HEK293 (cell line): Measurements from ENCODE around the gene DGCR2.

ENCODE experiments used
- CTCF ChIA-PET: fragments of 350-600 bp; formaldehyde crosslinking; extraction: SDS; loops from one replicate; lab custom pipeline; 2021; ENCODE audit warnings: antibody characterized with exemption; lab: Yijun Ruan, JAX
- POLR2A ChIA-PET: fragments of 300-600 bp; formaldehyde crosslinking; extraction: SDS; loops from one replicate; lab custom pipeline; 2020; ENCODE audit warnings: antibody characterized with exemption, inconsistent platforms; lab: Yijun Ruan, JAX
- H3K27ac ChIP-seq: fragments of 200-500 bp; sonication (Bioruptor generic); 2 replicates; pipeline ENCODE4 v1.5.1; 2014; ENCODE audit warnings: low read depth, low read length, control low read depth, inconsistent platforms; ENCODE audit errors: extremely low read depth
- H3K36me3 ChIP-seq, 2 experiments: fragments of 200-500 bp in 1 of 2; sonication (Bioruptor generic) in 1 of 2; 1 replicate in 1 of 2; 2 replicates in 1 of 2; pipeline ENCODE4 v1.5.1; 2014 to 2017; ENCODE audit warnings: inconsistent platforms in 2 of 2, low read length in 2 of 2; ENCODE audit not compliant: control insufficient read depth in 2 of 2, insufficient read depth in 1 of 2
- H3K4me1 ChIP-seq: fragments of 200-500 bp; sonication (Bioruptor generic); 2 replicates; pipeline ENCODE4 v1.5.1; 2014; ENCODE audit warnings: mild to moderate bottlenecking, low read length, inconsistent platforms; ENCODE audit not compliant: control insufficient read depth, insufficient read depth
- H3K4me3 ChIP-seq: 2 replicates; pipeline ENCODE4 v1.5.1; 2011; ENCODE audit warnings: low read depth, mild to moderate bottlenecking, control low read depth, low read length, moderate library complexity
- H3K9me3 ChIP-seq: fragments of 200-500 bp; sonication (Bioruptor generic); 2 replicates; pipeline ENCODE4 v1.5.1; 2014; ENCODE audit warnings: low read depth, low read length, inconsistent platforms; ENCODE audit not compliant: control insufficient read depth, insufficient read depth
- KLF1 ChIP-seq: fragments of 450-650 bp; formaldehyde crosslinking; IDR thresholded peaks from 2 replicates; pipeline ENCODE4 v1.5.1; 2016; ENCODE audit warnings: missing biosample characterization, missing genetic modification characterization
- KLF7 ChIP-seq: fragments of 450-650 bp; formaldehyde crosslinking; IDR thresholded peaks from 2 replicates; pipeline ENCODE4 v1.5.1; 2016; ENCODE audit warnings: missing biosample characterization, missing genetic modification characterization, borderline replicate concordance
- KLF8 ChIP-seq: fragments of 450-650 bp; formaldehyde crosslinking; IDR thresholded peaks from 2 replicates; pipeline ENCODE4 v1.5.1; 2016; ENCODE audit warnings: missing biosample characterization, missing genetic modification characterization
- MEIS1 ChIP-seq: sonication (generic); formaldehyde crosslinking; IDR thresholded peaks from 2 replicates; pipeline ENCODE4 v1.8.1; 2022; ENCODE audit warnings: missing genetic modification reagents, mild to moderate bottlenecking, borderline replicate concordance
- PBX3 ChIP-seq: sonication (generic); formaldehyde crosslinking; IDR thresholded peaks from 2 replicates; pipeline ENCODE4 v1.8.1; 2022; ENCODE audit warnings: mild to moderate bottlenecking, moderate library complexity, missing genetic modification reagents
- TCF7L2 ChIP-seq: IDR thresholded peaks from 2 replicates; pipeline ENCODE4 v1.6.1; 2011; ENCODE audit warnings: low read depth, mild to moderate bottlenecking, inconsistent platforms, low read length, moderate library complexity, borderline replicate concordance
- TRIM28 ChIP-seq: IDR thresholded peaks from 2 replicates; pipeline ENCODE4 v1.6.1; 2011; ENCODE audit warnings: low read length, control low read depth, borderline replicate concordance
- ZBTB10 ChIP-seq: fragments of 450-650 bp; formaldehyde crosslinking; IDR thresholded peaks from 2 replicates; pipeline ENCODE4 v1.5.1; 2016; ENCODE audit warnings: missing biosample characterization, missing genetic modification characterization
- ZNF138 ChIP-seq: fragments of 450-650 bp; formaldehyde crosslinking; IDR thresholded peaks from 2 replicates; pipeline ENCODE4 v1.5.1; 2016; ENCODE audit warnings: missing biosample characterization, missing genetic modification characterization, borderline replicate concordance
- ZNF146 ChIP-seq: fragments of 450-650 bp; formaldehyde crosslinking; IDR thresholded peaks from 2 replicates; pipeline ENCODE4 v1.5.1; 2016; ENCODE audit warnings: missing biosample characterization, missing genetic modification characterization
- ZNF155 ChIP-seq: fragments of 450-650 bp; formaldehyde crosslinking; IDR thresholded peaks from 2 replicates; pipeline ENCODE4 v1.5.1; 2016; ENCODE audit warnings: missing biosample characterization, missing genetic modification characterization
- ZNF239 ChIP-seq: fragments of 450-650 bp; formaldehyde crosslinking; IDR thresholded peaks from 2 replicates; pipeline ENCODE4 v1.5.1; 2016; ENCODE audit warnings: missing biosample characterization, missing genetic modification characterization
- ZNF24 ChIP-seq: fragments of 450-650 bp; formaldehyde crosslinking; IDR thresholded peaks from 2 replicates; pipeline ENCODE4 v1.5.1; 2016; ENCODE audit warnings: missing biosample characterization, missing genetic modification characterization
- ZNF416 ChIP-seq: fragments of 450-650 bp; formaldehyde crosslinking; IDR thresholded peaks from 2 replicates; pipeline ENCODE4 v1.5.1; 2016; ENCODE audit warnings: missing biosample characterization, missing genetic modification characterization
- ZNF488 ChIP-seq: fragments of 450-650 bp; formaldehyde crosslinking; IDR thresholded peaks from 2 replicates; pipeline ENCODE4 v1.5.1; 2016; ENCODE audit warnings: missing biosample characterization, missing genetic modification characterization
- ZNF585B ChIP-seq: fragments of 450-650 bp; formaldehyde crosslinking; IDR thresholded peaks from 2 replicates; pipeline ENCODE4 v1.5.1; 2016; ENCODE audit warnings: missing biosample characterization, missing genetic modification characterization
- ZNF596 ChIP-seq: fragments of 450-650 bp; IDR thresholded peaks from 2 replicates; pipeline ENCODE4 v1.5.0; 2018; ENCODE audit warnings: missing biosample characterization, mild to moderate bottlenecking, missing genetic modification characterization, moderate library complexity
- ZNF639 ChIP-seq: fragments of 450-650 bp; formaldehyde crosslinking; IDR thresholded peaks from 2 replicates; pipeline ENCODE4 v1.5.1; 2016; ENCODE audit warnings: missing biosample characterization, missing genetic modification characterization
- ZNF660 ChIP-seq: fragments of 450-650 bp; IDR thresholded peaks from 2 replicates; pipeline ENCODE4 v1.5.1; 2018; ENCODE audit warnings: missing biosample characterization, mild to moderate bottlenecking, missing genetic modification characterization
- ZNF664 ChIP-seq: fragments of 450-650 bp; formaldehyde crosslinking; IDR thresholded peaks from 2 replicates; pipeline ENCODE4 v1.5.1; 2016; ENCODE audit warnings: missing biosample characterization, missing genetic modification characterization
- ZNF777 ChIP-seq: fragments of 450-650 bp; formaldehyde crosslinking; IDR thresholded peaks from 2 replicates; pipeline ENCODE4 v1.5.1; 2017; ENCODE audit warnings: missing biosample characterization, missing genetic modification characterization, borderline replicate concordance
- ZSCAN4 ChIP-seq: fragments of 450-650 bp; formaldehyde crosslinking; IDR thresholded peaks from 2 replicates; pipeline ENCODE4 v1.5.1; 2017; ENCODE audit warnings: missing biosample characterization, missing genetic modification characterization
- ZSCAN5A ChIP-seq: fragments of 450-650 bp; formaldehyde crosslinking; IDR thresholded peaks from 2 replicates; pipeline ENCODE4 v1.5.1; 2016; ENCODE audit warnings: missing biosample characterization, missing genetic modification characterization
- TF ChIP-seq, protein P1 (sequence below): fragments of 450-650 bp; IDR thresholded peaks from 2 replicates; pipeline ENCODE4 v1.5.1; 2018; ENCODE audit warnings: missing biosample characterization, missing genetic modification characterization

The DGCR2 gene

GRCh38 chr22:19040888-19041703, 81.1 kb downstream of the DGCR2 start:
- peaks cover 6 to 83% of the 10 kb centered on the region in 2 experiments; a peak in 2 of 3 replicates for H3K36me3 ChIP-seq
- H3K4me3 ChIP-seq = no peak overlapping the region
- no peaks in the 10 kb centered on the region for H3K9me3 ChIP-seq
- H3K27ac ChIP-seq = no peak overlapping the region
- CTCF ChIA-PET = no interaction called here
- TF ChIP-seq ZNF664 (tag by site-specific recombination) = no peak
- no peak for TF ChIP-seq ZNF138 (tag by site-specific recombination)
- TF ChIP-seq ZNF155 = no peak
- TF ChIP-seq ZNF585B (tag by site-specific recombination) = no peak
- no peak for TF ChIP-seq ZSCAN4
- TF ChIP-seq ZNF24 (tag by site-specific recombination) = no peak
- TF ChIP-seq PBX3 (CRISPR knock-in tag) = no peak
- no peak for TF ChIP-seq ZBTB10 (tag by site-specific recombination)
- no peak for TF ChIP-seq KLF1 (tag by site-specific recombination)
- no peak for TF ChIP-seq ZNF639 (tag by site-specific recombination)
- TF ChIP-seq, all 188 proteins: peak for 0
- POLR2A ChIA-PET = interaction anchor here (0.5 kb wide), 1 partner anchor 9 kb away, joined by 4 read pairs; no protein-coding TSS in a partner anchor
- no peaks in the 10 kb centered on the region for H3K4me1 ChIP-seq

DNA sequence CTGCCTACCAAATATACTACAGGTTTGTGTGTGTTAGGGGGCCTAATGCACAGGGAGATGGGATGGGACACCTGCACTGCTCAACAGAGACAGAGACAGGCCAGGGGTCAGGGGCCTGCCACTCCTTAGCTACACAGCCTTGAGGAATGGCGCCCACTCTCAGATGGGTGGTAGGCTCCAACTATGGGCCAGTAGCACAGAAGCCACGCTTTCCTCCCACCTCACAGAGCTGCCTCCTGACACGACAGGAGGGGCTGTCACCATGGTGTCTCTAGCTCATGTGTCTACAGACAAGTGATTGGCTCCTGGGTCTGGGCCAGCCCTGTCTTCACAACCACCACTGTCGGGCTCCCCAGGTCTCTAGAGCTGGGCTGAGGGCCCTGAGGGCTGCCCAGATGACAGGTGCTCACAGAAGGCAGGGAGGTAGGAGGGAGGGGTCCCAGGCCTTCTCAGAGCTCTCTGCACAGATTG, 81.8 kb downstream of the DGCR2 start:
- ChIA-PET CTCF (interaction anchor here (0.7 kb wide), 1 partner anchor 91 kb away, joined by 4 read pairs; no protein-coding TSS in a partner anchor), POLR2A (interaction anchor here (0.5 kb wide), 1 partner anchor 9 kb away, joined by 4 read pairs; no protein-coding TSS in a partner anchor)
- H3K36me3 ChIP-seq = peaks cover 3 to 78% of the 10 kb centered on the region in 2 experiments; a peak in 2 of 3 replicates
- no peak overlapping the region for H3K27ac ChIP-seq
- H3K4me3 ChIP-seq = no peak overlapping the region
- no peaks in the 10 kb centered on the region for H3K9me3 ChIP-seq
- H3K4me1 ChIP-seq = no peaks in the 10 kb centered on the region
- TF ChIP-seq ZSCAN5A (tag by site-specific recombination) (no peak), KLF8 (tag by site-specific recombination) (no peak), ZNF488 (tag by site-specific recombination) (no peak), ZNF777 (no peak), MEIS1 (CRISPR knock-in tag) (no peak), ZNF596 (tag by site-specific recombination) (no peak), TCF7L2 (no peak), ZNF146 (tag by site-specific recombination) (no peak), KLF7 (tag by site-specific recombination) (no peak), ZNF239 (no peak), ZNF416 (tag by site-specific recombination) (no peak), TRIM28 (no peak), ZNF660 (tag by site-specific recombination) (no peak)
- TF ChIP-seq, protein P1, sequence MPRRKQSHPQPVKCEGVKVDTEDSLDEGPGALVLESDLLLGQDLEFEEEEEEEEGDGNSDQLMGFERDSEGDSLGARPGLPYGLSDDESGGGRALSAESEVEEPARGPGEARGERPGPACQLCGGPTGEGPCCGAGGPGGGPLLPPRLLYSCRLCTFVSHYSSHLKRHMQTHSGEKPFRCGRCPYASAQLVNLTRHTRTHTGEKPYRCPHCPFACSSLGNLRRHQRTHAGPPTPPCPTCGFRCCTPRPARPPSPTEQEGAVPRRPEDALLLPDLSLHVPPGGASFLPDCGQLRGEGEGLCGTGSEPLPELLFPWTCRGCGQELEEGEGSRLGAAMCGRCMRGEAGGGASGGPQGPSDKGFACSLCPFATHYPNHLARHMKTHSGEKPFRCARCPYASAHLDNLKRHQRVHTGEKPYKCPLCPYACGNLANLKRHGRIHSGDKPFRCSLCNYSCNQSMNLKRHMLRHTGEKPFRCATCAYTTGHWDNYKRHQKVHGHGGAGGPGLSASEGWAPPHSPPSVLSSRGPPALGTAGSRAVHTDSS = no peak
